Breast epithelium (tissue), 3 donors: ENCODE measurements around the gene THOP1.

Experiments used
- CTCF ChIP-seq, 3 donors: fragments of 450-650 bp; IDR thresholded peaks; one replicate each; pipeline ENCODE4 v1.5.1; 2016 to 2017; ENCODE audit warnings: antibody characterized with exemption in 3 of 3, mild to moderate bottlenecking in 3 of 3, moderate library complexity in 3 of 3
- POLR2A ChIP-seq: fragments of 450-650 bp; IDR thresholded peaks from one replicate; pipeline ENCODE4 v1.6.1; 2016; ENCODE audit warnings: antibody characterized with exemption, mild to moderate bottlenecking, moderate library complexity
- POLR2AphosphoS5 ChIP-seq, 3 donors: sonication (generic); formaldehyde crosslinking; IDR thresholded peaks; one replicate each; pipeline ENCODE4 v1.6.1; 2017; ENCODE audit warnings: antibody characterized with exemption in 3 of 3

GRCh38 chr19:2846180-2846894 lies 61.0 kb downstream of the THOP1 start:
- no peak for TF ChIP-seq CTCF (IDR thresholded peaks at IDR 0.05)
- no peak for TF ChIP-seq POLR2A
- TF ChIP-seq POLR2AphosphoS5 (IDR thresholded peaks at IDR 0.05), result no peak
